GM12865 (cell line): ENCODE measurements around the gene FLG.

Experiments used
- DNase-seq: peaks from one replicate; pipeline ENCODE4 v3.0.0; 2010; ENCODE audit warnings: low read depth
- H3K4me3 ChIP-seq: 2 replicates; pipeline ENCODE4 v1.5.1; 2011; ENCODE audit warnings: mild to moderate bottlenecking, low read depth, low read length, control low read depth
- TF ChIP-seq, protein P1 (sequence below): IDR thresholded peaks from 2 replicates; pipeline ENCODE4 v1.5.1; 2011; ENCODE audit warnings: low read length, control low read depth, low read depth, inconsistent platforms; ENCODE audit not compliant: insufficient read depth; ENCODE audit errors: missing control alignments

FLG gene

DNA sequence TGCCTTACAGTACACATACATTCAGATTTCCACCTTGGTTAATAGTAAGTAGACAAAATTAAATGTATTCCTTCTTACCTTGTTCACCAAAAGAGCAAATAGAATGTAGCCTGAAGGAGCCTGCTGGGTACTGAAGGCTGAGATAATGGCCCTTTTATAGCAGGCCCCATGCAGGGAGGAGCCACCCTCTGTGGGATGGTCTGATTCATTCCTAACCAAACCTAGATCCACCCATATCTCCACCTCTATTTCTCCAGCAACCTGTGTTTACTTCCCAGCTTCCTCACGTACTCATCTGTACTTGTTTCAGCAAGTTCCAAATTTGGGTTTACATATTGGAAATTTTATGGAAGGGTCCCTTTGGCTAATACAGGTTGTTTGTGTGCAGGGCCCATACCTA lies at the start of gene FLG:
Gene FLG, minus strand, starts transcription at position 129 of the 400 bp plus-strand sequence. CDS start 9,783 bp downstream, outside the sequence.
- no peak for DNase-seq
- no peak within 1 kb of the TSS for H3K4me3 ChIP-seq
- TF ChIP-seq, protein P1, sequence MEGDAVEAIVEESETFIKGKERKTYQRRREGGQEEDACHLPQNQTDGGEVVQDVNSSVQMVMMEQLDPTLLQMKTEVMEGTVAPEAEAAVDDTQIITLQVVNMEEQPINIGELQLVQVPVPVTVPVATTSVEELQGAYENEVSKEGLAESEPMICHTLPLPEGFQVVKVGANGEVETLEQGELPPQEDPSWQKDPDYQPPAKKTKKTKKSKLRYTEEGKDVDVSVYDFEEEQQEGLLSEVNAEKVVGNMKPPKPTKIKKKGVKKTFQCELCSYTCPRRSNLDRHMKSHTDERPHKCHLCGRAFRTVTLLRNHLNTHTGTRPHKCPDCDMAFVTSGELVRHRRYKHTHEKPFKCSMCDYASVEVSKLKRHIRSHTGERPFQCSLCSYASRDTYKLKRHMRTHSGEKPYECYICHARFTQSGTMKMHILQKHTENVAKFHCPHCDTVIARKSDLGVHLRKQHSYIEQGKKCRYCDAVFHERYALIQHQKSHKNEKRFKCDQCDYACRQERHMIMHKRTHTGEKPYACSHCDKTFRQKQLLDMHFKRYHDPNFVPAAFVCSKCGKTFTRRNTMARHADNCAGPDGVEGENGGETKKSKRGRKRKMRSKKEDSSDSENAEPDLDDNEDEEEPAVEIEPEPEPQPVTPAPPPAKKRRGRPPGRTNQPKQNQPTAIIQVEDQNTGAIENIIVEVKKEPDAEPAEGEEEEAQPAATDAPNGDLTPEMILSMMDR = no peak

- H3K4me3 ChIP-seq = no peak overlapping the region
- DNase-seq = no peak
- TF ChIP-seq, protein P1 = no peak
Measured at GRCh38 chr1:152374451-152374850, 49.4 kb upstream of the FLG start.

DNA sequence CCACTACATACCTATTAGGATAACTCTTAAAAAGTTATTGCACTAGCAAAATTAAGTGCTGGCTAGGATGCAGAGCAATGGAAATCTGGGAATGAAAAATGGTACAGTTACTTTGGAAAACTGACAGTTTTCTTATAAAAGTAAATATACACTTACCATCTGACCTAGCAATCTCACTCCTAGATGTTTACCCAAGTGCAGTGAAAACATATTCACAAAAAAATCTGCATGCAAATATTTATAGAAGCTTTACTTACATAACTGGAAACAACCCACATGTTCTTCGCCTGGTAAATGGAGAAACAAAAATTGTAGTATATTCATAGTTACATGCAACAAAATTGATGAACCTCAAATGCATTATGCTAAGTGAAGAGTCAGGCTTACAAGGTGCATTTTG lies 47.6 kb upstream of the FLG start:
- TF ChIP-seq, protein P1 = no peak
- no peak overlapping the region for H3K4me3 ChIP-seq
- no peak for DNase-seq

DNA sequence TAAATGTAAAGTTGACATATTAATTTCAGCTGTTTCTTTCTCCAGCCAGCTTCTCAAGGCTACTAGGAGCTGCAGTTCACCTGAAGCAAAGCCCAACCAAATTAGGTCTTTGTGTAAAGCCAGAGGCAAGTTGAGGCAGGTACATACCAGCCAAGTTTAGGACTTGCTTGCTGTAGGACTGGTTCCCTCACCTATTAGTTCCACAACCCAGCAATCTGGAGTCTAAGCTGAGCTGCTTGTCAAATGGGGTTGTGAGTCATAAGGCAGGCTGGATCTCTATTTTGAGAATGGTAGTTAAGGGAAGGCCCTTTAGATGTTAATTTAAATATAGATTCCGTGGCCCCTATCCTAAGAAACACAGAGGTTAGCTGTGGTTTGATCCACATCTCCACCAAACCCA lies 42.4 kb upstream of the FLG start:
- TF ChIP-seq, protein P1 = no peak
- DNase-seq = no peak
- H3K4me3 ChIP-seq = no peak overlapping the region

DNA sequence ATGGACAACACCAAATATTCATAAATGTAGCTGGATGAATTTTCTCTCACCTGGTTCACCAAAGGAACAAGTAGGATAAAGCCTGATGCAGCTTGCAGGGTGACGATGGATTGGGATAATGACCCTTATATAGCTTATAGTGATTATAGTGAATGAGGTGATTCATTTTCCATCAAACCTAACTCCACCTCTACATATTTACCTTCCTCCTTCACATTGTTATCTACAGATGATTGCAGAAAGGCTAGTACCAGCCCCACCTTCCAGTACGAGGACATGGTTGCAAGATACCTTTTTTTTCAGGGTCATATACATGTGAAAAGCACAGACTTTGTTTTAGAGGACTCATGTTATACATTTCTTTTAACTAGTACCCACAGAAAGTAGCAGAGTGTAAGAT lies 34.9 kb upstream of the FLG start, which contains the start of gene FLG2:
Gene FLG2, minus strand, starts transcription at position 101 of the 400 bp plus-strand sequence. CDS start 1,122 bp downstream, outside the sequence.
- H3K4me3 ChIP-seq = no peak within 1 kb of the TSS
- TF ChIP-seq, protein P1 = no peak
- no peak for DNase-seq

DNA sequence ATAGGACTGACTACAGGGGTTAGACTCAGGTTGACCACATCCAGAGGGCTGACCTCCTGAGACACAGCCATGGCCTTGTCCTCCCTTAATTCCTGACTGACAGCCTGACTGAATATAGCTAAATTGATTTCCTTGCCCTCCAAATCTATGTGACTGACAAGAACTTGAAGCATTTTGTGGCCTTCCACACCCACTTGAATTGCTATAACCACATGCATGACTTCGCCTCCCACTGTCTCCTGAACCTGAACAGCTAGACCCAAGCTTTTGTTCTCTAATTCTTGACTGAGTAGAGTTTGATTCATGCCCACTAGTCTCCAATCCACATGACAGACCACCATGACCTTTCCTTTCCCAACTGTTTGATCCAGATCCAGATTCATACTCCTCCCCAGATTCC lies 31.7 kb upstream of the FLG start:
- no peak overlapping the region for H3K4me3 ChIP-seq
- DNase-seq = no peak
- TF ChIP-seq, protein P1 = no peak

GRCh38 chr1:152349611-152350010 lies 24.6 kb upstream of the FLG start:
- TF ChIP-seq, protein P1 = no peak
- H3K4me3 ChIP-seq = no peak overlapping the region
- DNase-seq = no peak
